Measurements from ENCODE around the gene GATB.

Gene GATB

GRCh38 chr4:151663109-151663508 lies 97.7 kb downstream of the GATB start:
- Mint-ChIP-seq H3K36me3 (ENCODE audit: low read depth) (no peaks in the 10 kb centered on the region), H3K9me3 (no peaks in the 10 kb centered on the region), H3K4me1 (ENCODE audit: low read depth) (peaks cover 17% of the 10 kb centered on the region), H3K4me3 (no peak overlapping the region), H3K27me3 (ENCODE audit: low read depth) (no peaks in the 10 kb centered on the region), H3K27ac (no peak overlapping the region)
- no peak for DNase-seq (ENCODE audit: low spot score)

- Mint-ChIP-seq H3K36me3 (ENCODE audit: low read depth) (no peaks in the 10 kb centered on the region), H3K9me3 (no peaks in the 10 kb centered on the region), H3K27ac (no peak overlapping the region), H3K27me3 (ENCODE audit: low read depth) (no peaks in the 10 kb centered on the region), H3K4me1 (ENCODE audit: low read depth) (peaks cover 14% of the 10 kb centered on the region), H3K4me3 (no peak overlapping the region)
- no peak for DNase-seq (ENCODE audit: low spot score)
Measured at GRCh38 chr4:151661873-151662272, 98.9 kb downstream of the GATB start.

GRCh38 chr4:151660676-151661075 lies 100.1 kb downstream of the GATB start:
- Mint-ChIP-seq H3K36me3 (ENCODE audit: low read depth) (no peaks in the 10 kb centered on the region), H3K27me3 (ENCODE audit: low read depth) (no peaks in the 10 kb centered on the region), H3K4me3 (no peak overlapping the region), H3K4me1 (ENCODE audit: low read depth) (peaks cover 11% of the 10 kb centered on the region), H3K9me3 (no peaks in the 10 kb centered on the region), H3K27ac (no peak overlapping the region)
- no peak for DNase-seq (ENCODE audit: low spot score)

- peaks cover 11% of the 10 kb centered on the region for H3K4me1 Mint-ChIP-seq (ENCODE audit: low read depth)
- H3K9me3 Mint-ChIP-seq = no peaks in the 10 kb centered on the region
- no peaks in the 10 kb centered on the region for H3K27me3 Mint-ChIP-seq (ENCODE audit: low read depth)
- H3K4me3 Mint-ChIP-seq = no peak overlapping the region
- peak overlapping the region; percentile 32 for H3K27ac Mint-ChIP-seq
- no peak for DNase-seq (ENCODE audit: low spot score)
- no peaks in the 10 kb centered on the region for H3K36me3 Mint-ChIP-seq (ENCODE audit: low read depth)
Measured at GRCh38 chr4:151659601-151660364, 101.0 kb downstream of the GATB start.

GRCh38 chr4:151658959-151659600 lies 101.7 kb downstream of the GATB start:
- Mint-ChIP-seq H3K4me1 (ENCODE audit: low read depth) (peaks cover 11% of the 10 kb centered on the region), H3K27ac (peak overlapping the region; percentile 46), H3K27me3 (ENCODE audit: low read depth) (no peaks in the 10 kb centered on the region), H3K9me3 (no peaks in the 10 kb centered on the region), H3K36me3 (ENCODE audit: low read depth) (no peaks in the 10 kb centered on the region), H3K4me3 (no peak overlapping the region)
- no peak for DNase-seq (ENCODE audit: low spot score)

GRCh38 chr4:151657896-151658295 lies 102.9 kb downstream of the GATB start:
- H3K9me3 Mint-ChIP-seq = no peaks in the 10 kb centered on the region
- DNase-seq (ENCODE audit: low spot score) = no peak
- H3K27me3 Mint-ChIP-seq (ENCODE audit: low read depth) = no peaks in the 10 kb centered on the region
- no peak overlapping the region for H3K27ac Mint-ChIP-seq
- no peak overlapping the region for H3K4me3 Mint-ChIP-seq
- H3K4me1 Mint-ChIP-seq (ENCODE audit: low read depth) = peaks cover 11% of the 10 kb centered on the region
- no peaks in the 10 kb centered on the region for H3K36me3 Mint-ChIP-seq (ENCODE audit: low read depth)

- Mint-ChIP-seq H3K36me3 (ENCODE audit: low read depth) (no peaks in the 10 kb centered on the region), H3K4me3 (no peak overlapping the region), H3K9me3 (no peaks in the 10 kb centered on the region), H3K4me1 (ENCODE audit: low read depth) (peaks cover 11% of the 10 kb centered on the region), H3K27me3 (ENCODE audit: low read depth) (peaks cover 2% of the 10 kb centered on the region), H3K27ac (no peak overlapping the region)
- no peak for DNase-seq (ENCODE audit: low spot score)
Measured at GRCh38 chr4:151656058-151656457, 104.7 kb downstream of the GATB start.

- H3K9me3 Mint-ChIP-seq = no peaks in the 10 kb centered on the region
- H3K4me3 Mint-ChIP-seq = no peak overlapping the region
- H3K36me3 Mint-ChIP-seq (ENCODE audit: low read depth) = no peaks in the 10 kb centered on the region
- no peaks in the 10 kb centered on the region for H3K4me1 Mint-ChIP-seq (ENCODE audit: low read depth)
- H3K27me3 Mint-ChIP-seq (ENCODE audit: low read depth) = peaks cover 2% of the 10 kb centered on the region
- H3K27ac Mint-ChIP-seq = no peak overlapping the region
- DNase-seq (ENCODE audit: low spot score) = no peak
Measured at GRCh38 chr4:151653548-151653918, 107.3 kb downstream of the GATB start.

GRCh38 chr4:151652841-151653547 lies 107.8 kb downstream of the GATB start:
- no peak for DNase-seq (ENCODE audit: low spot score)
- no peak overlapping the region for H3K27ac Mint-ChIP-seq
- H3K4me1 Mint-ChIP-seq (ENCODE audit: low read depth) = no peaks in the 10 kb centered on the region
- no peak overlapping the region for H3K4me3 Mint-ChIP-seq
- no peaks in the 10 kb centered on the region for H3K36me3 Mint-ChIP-seq (ENCODE audit: low read depth)
- H3K27me3 Mint-ChIP-seq (ENCODE audit: low read depth) = peaks cover 2% of the 10 kb centered on the region
- H3K9me3 Mint-ChIP-seq = no peaks in the 10 kb centered on the region

GRCh38 chr4:151651496-151651895 lies 109.3 kb downstream of the GATB start:
- H3K36me3 Mint-ChIP-seq (ENCODE audit: low read depth) = no peaks in the 10 kb centered on the region
- no peaks in the 10 kb centered on the region for H3K4me1 Mint-ChIP-seq (ENCODE audit: low read depth)
- no peaks in the 10 kb centered on the region for H3K9me3 Mint-ChIP-seq
- H3K4me3 Mint-ChIP-seq = no peak overlapping the region
- H3K27me3 Mint-ChIP-seq (ENCODE audit: low read depth) = peaks cover 4% of the 10 kb centered on the region
- H3K27ac Mint-ChIP-seq = no peak overlapping the region
- no peak for DNase-seq (ENCODE audit: low spot score)

GRCh38 chr4:151649479-151649878 lies 111.3 kb downstream of the GATB start:
- Mint-ChIP-seq H3K27me3 (ENCODE audit: low read depth) (peaks cover 4% of the 10 kb centered on the region), H3K9me3 (no peaks in the 10 kb centered on the region), H3K36me3 (ENCODE audit: low read depth) (no peaks in the 10 kb centered on the region), H3K4me1 (ENCODE audit: low read depth) (no peaks in the 10 kb centered on the region), H3K27ac (no peak overlapping the region), H3K4me3 (no peak overlapping the region)
- no peak for DNase-seq (ENCODE audit: low spot score)

- no peak overlapping the region for H3K27ac Mint-ChIP-seq
- H3K4me1 Mint-ChIP-seq (ENCODE audit: low read depth) = no peaks in the 10 kb centered on the region
- DNase-seq (ENCODE audit: low spot score) = no peak
- H3K27me3 Mint-ChIP-seq (ENCODE audit: low read depth) = peaks cover 3% of the 10 kb centered on the region
- H3K9me3 Mint-ChIP-seq = no peaks in the 10 kb centered on the region
- no peaks in the 10 kb centered on the region for H3K36me3 Mint-ChIP-seq (ENCODE audit: low read depth)
- H3K4me3 Mint-ChIP-seq = no peak overlapping the region
Measured at GRCh38 chr4:151646322-151646721, 114.5 kb downstream of the GATB start.

GRCh38 chr4:151644622-151645021 lies 116.2 kb downstream of the GATB start:
- Mint-ChIP-seq H3K36me3 (ENCODE audit: low read depth) (no peaks in the 10 kb centered on the region), H3K4me1 (ENCODE audit: low read depth) (no peaks in the 10 kb centered on the region), H3K27ac (no peak overlapping the region), H3K27me3 (ENCODE audit: low read depth) (peaks cover 3% of the 10 kb centered on the region), H3K4me3 (no peak overlapping the region), H3K9me3 (no peaks in the 10 kb centered on the region)
- DNase-seq (ENCODE audit: low spot score) = no peak

GRCh38 chr4:151643564-151643963 lies 117.2 kb downstream of the GATB start:
- peaks cover 3% of the 10 kb centered on the region for H3K27me3 Mint-ChIP-seq (ENCODE audit: low read depth)
- no peak overlapping the region for H3K4me3 Mint-ChIP-seq
- no peaks in the 10 kb centered on the region for H3K9me3 Mint-ChIP-seq
- H3K4me1 Mint-ChIP-seq (ENCODE audit: low read depth) = no peaks in the 10 kb centered on the region
- no peak overlapping the region for H3K27ac Mint-ChIP-seq
- no peak for DNase-seq (ENCODE audit: low spot score)
- no peaks in the 10 kb centered on the region for H3K36me3 Mint-ChIP-seq (ENCODE audit: low read depth)

All from T-helper 2 cell treated with Interferon-gamma antibody and Interleukin-4, amounts not matched to agents 5 μg/mL and 100 μg/mL, for 36 hours (primary cell).